HG02938 (cell line): ENCODE data around the gene MAB21L2.

Source experiments
- ATAC-seq: cut with Tn5 transposase; IDR thresholded peaks from one replicate; pipeline ENCODE4 v1.9.1; 2021; ENCODE audit warnings: mild to moderate bottlenecking, moderate library complexity; ENCODE audit not compliant: unreplicated experiment

The MAB21L2 gene

DNA sequence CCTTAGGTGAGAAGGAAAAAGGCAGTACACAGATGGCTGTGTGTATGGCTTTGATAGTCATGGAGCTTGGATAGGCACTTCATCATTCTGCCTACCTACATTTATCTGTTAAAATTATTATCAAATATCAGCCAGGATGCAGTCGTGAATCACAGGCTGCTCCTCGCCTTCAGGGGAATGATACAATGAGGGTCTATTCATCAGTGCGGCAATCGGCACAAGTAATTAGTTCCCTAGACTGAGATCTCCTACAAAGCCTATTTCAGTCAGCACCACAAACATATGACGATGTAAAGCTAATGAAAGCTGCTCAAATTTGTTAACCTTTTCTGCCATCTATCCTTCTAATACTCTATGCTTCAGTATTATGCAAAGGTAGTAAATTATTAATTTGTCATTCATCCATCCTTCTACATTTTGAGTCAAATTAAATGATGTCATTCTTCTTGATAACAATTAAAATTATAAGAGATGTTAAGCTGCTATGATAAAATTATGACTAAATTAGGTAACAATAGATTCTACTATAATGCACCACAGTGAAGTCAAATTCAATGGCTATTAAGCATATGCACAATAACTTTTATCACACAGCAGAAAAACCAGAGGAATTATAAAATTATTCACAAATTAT, 19.0 kb downstream of the MAB21L2 start:
- ATAC-seq, result no peak

DNA sequence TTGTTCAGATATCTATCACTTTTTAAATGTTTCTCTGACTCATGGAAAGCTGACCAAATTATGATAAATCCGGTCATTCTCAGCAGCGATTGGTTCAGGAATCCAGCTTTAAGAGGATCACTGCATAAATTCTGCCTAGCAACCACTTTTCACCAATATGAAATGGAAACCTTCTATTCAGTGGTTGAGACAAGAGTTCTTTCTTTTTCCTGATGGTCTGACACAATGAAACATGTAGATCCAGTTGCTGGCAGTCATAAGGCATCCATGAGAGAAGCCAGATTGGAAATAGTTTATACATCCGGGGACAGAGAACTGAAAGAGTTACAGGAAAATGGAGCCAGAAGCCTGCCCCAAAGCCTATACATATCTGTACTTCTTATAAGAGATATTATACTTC, 27.2 kb downstream of the MAB21L2 start:
- no peak for ATAC-seq

DNA sequence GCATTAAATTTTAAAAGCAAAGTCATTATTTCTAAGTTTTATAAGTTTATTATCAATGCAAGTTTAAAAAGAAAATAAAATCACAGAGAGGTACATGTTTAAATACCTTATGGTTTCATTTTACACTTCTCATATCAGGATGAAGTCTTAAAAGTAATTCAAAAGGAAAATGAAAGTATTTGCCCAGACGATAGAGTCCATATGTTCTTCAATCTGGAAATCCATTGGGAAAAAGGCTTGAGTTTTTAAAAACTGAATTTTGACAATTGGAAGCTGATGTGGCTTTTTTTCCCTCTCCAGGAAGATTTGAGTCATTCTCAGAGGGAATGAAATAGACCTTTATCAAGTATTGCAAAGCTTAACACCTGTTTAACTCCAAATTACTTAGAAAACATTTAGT, 37.1 kb downstream of the MAB21L2 start:
- ATAC-seq, result no peak

DNA sequence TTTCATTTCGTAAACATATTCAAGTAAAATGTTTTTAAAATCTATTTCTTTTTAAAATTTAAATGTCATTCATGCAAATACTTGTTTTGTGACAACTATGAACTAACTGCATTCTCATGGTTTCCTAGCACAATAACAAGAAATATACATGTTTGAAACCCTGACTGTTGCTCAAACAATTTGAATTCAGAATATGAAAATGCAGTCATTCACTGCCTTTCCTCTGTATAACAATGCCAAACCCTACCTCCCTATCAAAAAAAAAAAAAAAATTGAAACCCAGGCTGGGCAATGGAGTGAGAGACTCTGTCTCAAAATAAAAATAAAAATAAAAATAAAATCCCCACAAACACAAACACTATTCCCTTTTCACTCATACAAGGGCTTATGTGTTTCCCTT, 42.1 kb downstream of the MAB21L2 start:
- ATAC-seq, result no peak

DNA sequence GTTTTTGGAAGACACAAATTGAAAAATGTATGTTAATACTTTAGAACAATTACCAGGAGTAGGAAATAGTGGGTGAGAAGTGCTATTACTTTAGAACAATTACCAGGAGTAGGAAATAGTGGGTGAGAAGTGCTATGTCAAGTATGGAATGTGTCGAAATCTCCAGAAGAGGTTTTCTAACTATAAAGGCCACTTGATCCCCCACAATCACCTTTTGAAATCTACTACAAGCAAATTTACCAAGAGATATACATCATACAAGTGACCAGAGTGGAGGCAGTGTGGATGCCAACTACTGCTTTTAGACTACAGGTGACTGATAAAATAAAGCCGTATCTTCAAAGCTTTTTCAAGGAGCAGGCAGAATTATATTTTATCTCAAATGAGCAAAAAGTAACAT, 43.1 kb downstream of the MAB21L2 start:
- ATAC-seq, result no peak

DNA sequence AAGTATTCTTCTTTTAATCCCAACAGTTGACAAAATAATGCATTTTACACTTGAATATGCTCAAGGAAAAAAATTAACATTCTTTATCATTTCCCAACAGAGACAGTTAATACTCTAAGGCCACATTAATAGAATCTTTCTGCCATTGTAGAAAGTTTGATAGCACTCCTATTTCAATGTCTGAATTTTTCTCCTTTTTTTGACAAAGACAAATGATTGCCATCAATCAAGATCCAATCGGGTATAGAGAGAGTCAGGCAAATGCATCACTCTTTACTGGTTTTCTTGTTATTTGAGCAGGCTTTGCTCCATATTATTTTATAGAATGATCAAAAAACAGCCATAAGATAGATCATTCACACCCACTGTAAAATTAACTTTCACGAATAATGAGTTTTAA, 46.1 kb downstream of the MAB21L2 start:
- no peak for ATAC-seq

DNA sequence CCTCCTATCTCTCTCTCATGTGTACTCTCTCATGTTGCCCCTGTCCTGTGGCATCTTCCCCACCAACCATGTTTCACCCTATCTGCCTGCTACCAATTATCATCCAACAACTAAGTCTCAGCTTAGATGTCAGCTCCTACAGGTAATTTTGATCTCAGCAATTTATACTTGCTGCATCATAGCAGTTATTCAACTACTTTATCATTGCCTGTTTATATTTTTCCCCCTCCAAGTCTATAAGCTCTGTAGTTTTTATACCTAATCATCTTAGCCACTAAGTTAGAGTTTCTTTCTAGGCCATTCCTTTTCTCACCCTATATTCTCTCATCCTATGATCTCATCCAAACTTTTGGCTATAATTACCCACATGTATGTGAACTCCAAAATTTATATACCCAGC, 50.7 kb downstream of the MAB21L2 start:
- ATAC-seq, result no peak
